ENCODE data around the gene AKR1C1. TPM values are rescaled to one million over a fixed set of nuclear protein-coding genes. Genes with fewer than 3 reads are reported as not detected.

AKR1C1 gene
- total RNA-seq, 1 experiment from 2014 or later = 1.9 TPM

- H2BK5ac ChIP-seq (ENCODE audit: insufficient read length, low read length) = no peak overlapping the region
- peak; percentile 40 for DNase-seq
- H3K27me3 Mint-ChIP-seq (ENCODE audit: low read depth) = no peaks in the 10 kb centered on the region; the same call in 1 of the 2 replicates
Measured at GRCh38 chr10:4944841-4945240, 18.4 kb upstream of the AKR1C1 start.

More at GRCh38 chr10:4944841-4945240, 18.4 kb upstream of the AKR1C1 start:
- H2BK12ac ChIP-seq (ENCODE audit: insufficient read length, low read depth, low read length) = no peak overlapping the region
- no peak overlapping the region for H3T11ph ChIP-seq (ENCODE audit: low read length)
- H3K4ac ChIP-seq (ENCODE audit: low read depth, low read length) = no peak overlapping the region
- H3K4me3 Mint-ChIP-seq = 0 out of 5 replicates have a peak overlapping the region, but pooled peaks of 1 of the 2 experiments have one; percentile 10
- no peaks in the 10 kb centered on the region for H3K9me3 ChIP-seq (ENCODE audit: control insufficient read depth, low read depth, low read length)
- no peak overlapping the region for H2AK5ac ChIP-seq (ENCODE audit: insufficient read length, low read length)
- 0 out of 7 replicates have a peak, but pooled peaks cover 0 to 3% (median 0%) of the 10 kb centered on the region in 3 experiments for H3K36me3 Mint-ChIP-seq (ENCODE audit: insufficient read depth in 1 of 3, low read depth in 3 of 3)
- no peak overlapping the region for H4K91ac ChIP-seq (ENCODE audit: insufficient read length, low read depth, low read length)
- H4K20me1 ChIP-seq (ENCODE audit: control insufficient read depth, insufficient read depth, insufficient read length) = no peaks in the 10 kb centered on the region
- H3K4me2 ChIP-seq (ENCODE audit: insufficient read depth, insufficient read length, low read length) = no peak overlapping the region
- no peak overlapping the region for H3K27ac ChIP-seq (ENCODE audit: insufficient read length, low read depth, low read length)
- H2BK15ac ChIP-seq (ENCODE audit: low read depth, low read length) = no peak overlapping the region
- no peak overlapping the region for H3K18ac ChIP-seq (ENCODE audit: insufficient read length, low read depth, low read length)
- no CpG with 5 or more reads among the region's 1 CpG for WGBS (ENCODE audit: extremely low coverage, insufficient read length, low lambda C conversion rate)
- no peaks in the 10 kb centered on the region for H3K23me2 ChIP-seq (ENCODE audit: insufficient read length, low read depth, low read length, poor library complexity, severe bottlenecking)
- H2BK20ac ChIP-seq (ENCODE audit: low read depth, low read length, poor library complexity, severe bottlenecking) = no peak overlapping the region
- H3K14ac ChIP-seq (ENCODE audit: insufficient read depth, low read length) = no peak overlapping the region
- no peak overlapping the region for H4K5ac ChIP-seq (ENCODE audit: insufficient read length, low read depth, low read length)
- H3K27ac Mint-ChIP-seq = peak overlapping the region in 2 of 3 experiments; percentile 82 to 86; a peak in 5 of 7 replicates
- no peak overlapping the region for H2BK120ac ChIP-seq (ENCODE audit: low read depth, low read length, poor library complexity, severe bottlenecking)
- peaks cover 44 to 51% of the 10 kb centered on the region in 2 experiments for H3K4me1 Mint-ChIP-seq
- H3K9me3 Mint-ChIP-seq = peaks cover 12 to 49% of the 10 kb centered on the region in 2 experiments
- no peaks in the 10 kb centered on the region for H3K79me1 ChIP-seq (ENCODE audit: insufficient read depth, low read depth, low read length, poor library complexity, severe bottlenecking)
- H2AFZ ChIP-seq (ENCODE audit: low read length) = no peak overlapping the region
- no peak overlapping the region for H4K8ac ChIP-seq (replicated peaks; ENCODE audit: insufficient read length, low read depth, low read length)
- no peak overlapping the region for H3K23ac ChIP-seq (ENCODE audit: insufficient read length, low read depth, low read length)
- no peak overlapping the region for H3K56ac ChIP-seq (ENCODE audit: insufficient read length, low read depth, low read length)
- no peak overlapping the region for H3K9ac ChIP-seq (ENCODE audit: extremely low read depth, insufficient read length, low read length)
- H3K27me3 ChIP-seq (ENCODE audit: insufficient read depth, low read length) = no peaks in the 10 kb centered on the region; the same call in 1 of the 2 replicates
- TF ChIP-seq CTCF (conservative IDR thresholded peaks at IDR 0.05) = no peak
- H3K4me1 ChIP-seq (ENCODE audit: insufficient read depth, low read length) = peaks cover 6% of the 10 kb centered on the region; the same call in 1 of the 2 replicates
- no peaks in the 10 kb centered on the region for H3K79me2 ChIP-seq (ENCODE audit: insufficient read depth, low read length)

Measured in H9 (cell line).